ENCODE results near the gene CRIP1. TPM values are rescaled to one million over a fixed set of nuclear protein-coding genes. Genes with fewer than 3 reads are reported as not detected.

The CRIP1 gene, protein sequence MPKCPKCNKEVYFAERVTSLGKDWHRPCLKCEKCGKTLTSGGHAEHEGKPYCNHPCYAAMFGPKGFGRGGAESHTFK
- total RNA-seq (2014; rRNA removed; shearing (Covaris generic)) (0.80 and 7.7 TPM in 2 replicates), polyA plus RNA-seq (2016; fragmentation: Nextera tagmentation; extraction: Ambion mirVana) (8.4 and 13.2 TPM in 2 replicates)
- long read RNA-seq, partial matches to known transcripts = 0 of 4 reads
- long read RNA-seq, other reads (novel, unspliced or antisense) = 0 of 4 reads

GRCh38 chr14:105486163-105486973 is at the start of gene CRIP1:
TSS of gene CRIP1 (plus strand) at chr14:105486886. CDS start at chr14:105487260, 374 bp downstream.
- H3K27me3 Mint-ChIP-seq (ENCODE audit: insufficient read depth, low read depth, poor library complexity) = peaks cover 64% of the 10 kb centered on the region
- H3K4me3 ChIP-seq = peak within 1 kb of the TSS; percentile 61
- H3K27me3 ChIP-seq (ENCODE audit: insufficient read depth) = peaks cover 82% of the 10 kb centered on the region
- no peaks in the 10 kb centered on the region for H3K9me2 ChIP-seq (ENCODE audit: insufficient read depth)
- DNase-seq (ENCODE audit: low spot score) (no peak), ATAC-seq (no peak)
- H4K20me1 ChIP-seq (replicated peaks; ENCODE audit: insufficient read depth) = no peaks in the 10 kb centered on the region
- peaks cover 16% of the 10 kb centered on the region; the same call in 2 of the 3 replicates for H3K4me1 Mint-ChIP-seq
- TF ChIP-seq EZH2 (IDR thresholded peaks at IDR 0.05; ENCODE audit: low read depth, unreplicated experiment) (no peak), JUNB (IDR thresholded peaks at IDR 0.05; ENCODE audit: unreplicated experiment) (no peak), ZNF331 (CRISPR knock-in tag; IDR thresholded peaks at IDR 0.05; ENCODE audit: low read depth) (no peak), ETS1 (IDR thresholded peaks at IDR 0.05) (no peak), STAT1 (IDR thresholded peaks at IDR 0.05; ENCODE audit: unreplicated experiment) (no peak)
- TF ChIP-seq, protein P1, sequence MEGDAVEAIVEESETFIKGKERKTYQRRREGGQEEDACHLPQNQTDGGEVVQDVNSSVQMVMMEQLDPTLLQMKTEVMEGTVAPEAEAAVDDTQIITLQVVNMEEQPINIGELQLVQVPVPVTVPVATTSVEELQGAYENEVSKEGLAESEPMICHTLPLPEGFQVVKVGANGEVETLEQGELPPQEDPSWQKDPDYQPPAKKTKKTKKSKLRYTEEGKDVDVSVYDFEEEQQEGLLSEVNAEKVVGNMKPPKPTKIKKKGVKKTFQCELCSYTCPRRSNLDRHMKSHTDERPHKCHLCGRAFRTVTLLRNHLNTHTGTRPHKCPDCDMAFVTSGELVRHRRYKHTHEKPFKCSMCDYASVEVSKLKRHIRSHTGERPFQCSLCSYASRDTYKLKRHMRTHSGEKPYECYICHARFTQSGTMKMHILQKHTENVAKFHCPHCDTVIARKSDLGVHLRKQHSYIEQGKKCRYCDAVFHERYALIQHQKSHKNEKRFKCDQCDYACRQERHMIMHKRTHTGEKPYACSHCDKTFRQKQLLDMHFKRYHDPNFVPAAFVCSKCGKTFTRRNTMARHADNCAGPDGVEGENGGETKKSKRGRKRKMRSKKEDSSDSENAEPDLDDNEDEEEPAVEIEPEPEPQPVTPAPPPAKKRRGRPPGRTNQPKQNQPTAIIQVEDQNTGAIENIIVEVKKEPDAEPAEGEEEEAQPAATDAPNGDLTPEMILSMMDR (conservative IDR thresholded peaks at IDR 0.05; ENCODE audit: low read depth in 2 of 2) = no peak
- TF ChIP-seq, protein P2, sequence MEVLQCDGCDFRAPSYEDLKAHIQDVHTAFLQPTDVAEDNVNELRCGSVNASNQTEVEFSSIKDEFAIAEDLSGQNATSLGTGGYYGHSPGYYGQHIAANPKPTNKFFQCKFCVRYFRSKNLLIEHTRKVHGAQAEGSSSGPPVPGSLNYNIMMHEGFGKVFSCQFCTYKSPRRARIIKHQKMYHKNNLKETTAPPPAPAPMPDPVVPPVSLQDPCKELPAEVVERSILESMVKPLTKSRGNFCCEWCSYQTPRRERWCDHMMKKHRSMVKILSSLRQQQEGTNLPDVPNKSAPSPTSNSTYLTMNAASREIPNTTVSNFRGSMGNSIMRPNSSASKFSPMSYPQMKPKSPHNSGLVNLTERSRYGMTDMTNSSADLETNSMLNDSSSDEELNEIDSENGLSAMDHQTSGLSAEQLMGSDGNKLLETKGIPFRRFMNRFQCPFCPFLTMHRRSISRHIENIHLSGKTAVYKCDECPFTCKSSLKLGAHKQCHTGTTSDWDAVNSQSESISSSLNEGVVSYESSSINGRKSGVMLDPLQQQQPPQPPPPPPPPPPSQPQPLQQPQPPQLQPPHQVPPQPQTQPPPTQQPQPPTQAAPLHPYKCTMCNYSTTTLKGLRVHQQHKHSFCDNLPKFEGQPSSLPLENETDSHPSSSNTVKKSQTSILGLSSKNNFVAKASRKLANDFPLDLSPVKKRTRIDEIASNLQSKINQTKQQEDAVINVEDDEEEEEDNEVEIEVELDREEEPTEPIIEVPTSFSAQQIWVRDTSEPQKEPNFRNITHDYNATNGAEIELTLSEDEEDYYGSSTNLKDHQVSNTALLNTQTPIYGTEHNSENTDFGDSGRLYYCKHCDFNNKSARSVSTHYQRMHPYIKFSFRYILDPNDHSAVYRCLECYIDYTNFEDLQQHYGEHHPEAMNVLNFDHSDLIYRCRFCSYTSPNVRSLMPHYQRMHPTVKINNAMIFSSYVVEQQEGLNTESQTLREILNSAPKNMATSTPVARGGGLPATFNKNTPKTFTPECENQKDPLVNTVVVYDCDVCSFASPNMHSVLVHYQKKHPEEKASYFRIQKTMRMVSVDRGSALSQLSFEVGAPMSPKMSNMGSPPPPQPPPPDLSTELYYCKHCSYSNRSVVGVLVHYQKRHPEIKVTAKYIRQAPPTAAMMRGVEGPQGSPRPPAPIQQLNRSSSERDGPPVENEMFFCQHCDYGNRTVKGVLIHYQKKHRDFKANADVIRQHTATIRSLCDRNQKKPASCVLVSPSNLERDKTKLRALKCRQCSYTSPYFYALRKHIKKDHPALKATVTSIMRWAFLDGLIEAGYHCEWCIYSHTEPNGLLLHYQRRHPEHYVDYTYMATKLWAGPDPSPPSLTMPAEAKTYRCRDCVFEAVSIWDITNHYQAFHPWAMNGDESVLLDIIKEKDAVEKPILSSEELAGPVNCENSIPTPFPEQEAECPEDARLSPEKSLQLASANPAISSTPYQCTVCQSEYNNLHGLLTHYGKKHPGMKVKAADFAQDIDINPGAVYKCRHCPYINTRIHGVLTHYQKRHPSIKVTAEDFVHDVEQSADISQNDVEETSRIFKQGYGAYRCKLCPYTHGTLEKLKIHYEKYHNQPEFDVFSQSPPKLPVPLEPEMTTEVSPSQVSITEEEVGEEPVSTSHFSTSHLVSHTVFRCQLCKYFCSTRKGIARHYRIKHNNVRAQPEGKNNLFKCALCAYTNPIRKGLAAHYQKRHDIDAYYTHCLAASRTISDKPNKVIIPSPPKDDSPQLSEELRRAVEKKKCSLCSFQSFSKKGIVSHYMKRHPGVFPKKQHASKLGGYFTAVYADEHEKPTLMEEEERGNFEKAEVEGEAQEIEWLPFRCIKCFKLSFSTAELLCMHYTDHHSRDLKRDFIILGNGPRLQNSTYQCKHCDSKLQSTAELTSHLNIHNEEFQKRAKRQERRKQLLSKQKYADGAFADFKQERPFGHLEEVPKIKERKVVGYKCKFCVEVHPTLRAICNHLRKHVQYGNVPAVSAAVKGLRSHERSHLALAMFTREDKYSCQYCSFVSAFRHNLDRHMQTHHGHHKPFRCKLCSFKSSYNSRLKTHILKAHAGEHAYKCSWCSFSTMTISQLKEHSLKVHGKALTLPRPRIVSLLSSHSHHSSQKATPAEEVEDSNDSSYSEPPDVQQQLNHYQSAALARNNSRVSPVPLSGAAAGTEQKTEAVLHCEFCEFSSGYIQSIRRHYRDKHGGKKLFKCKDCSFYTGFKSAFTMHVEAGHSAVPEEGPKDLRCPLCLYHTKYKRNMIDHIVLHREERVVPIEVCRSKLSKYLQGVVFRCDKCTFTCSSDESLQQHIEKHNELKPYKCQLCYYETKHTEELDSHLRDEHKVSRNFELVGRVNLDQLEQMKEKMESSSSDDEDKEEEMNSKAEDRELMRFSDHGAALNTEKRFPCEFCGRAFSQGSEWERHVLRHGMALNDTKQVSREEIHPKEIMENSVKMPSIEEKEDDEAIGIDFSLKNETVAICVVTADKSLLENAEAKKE (CRISPR knock-in tag; IDR thresholded peaks at IDR 0.05) = no peak
- peak within 1 kb of the TSS; percentile 76 for H2AFZ ChIP-seq
- peak within 1 kb of the TSS; percentile 83 for H3K4me2 ChIP-seq
- peak within 1 kb of the TSS; percentile 61 for H3K4me3 Mint-ChIP-seq
- no peaks in the 10 kb centered on the region for H3K79me2 ChIP-seq (replicated peaks; ENCODE audit: insufficient read depth)
- peaks cover 3% of the 10 kb centered on the region; the same call in 1 of the 3 replicates for H3K9me3 Mint-ChIP-seq
- H3K27ac ChIP-seq (ENCODE audit: low read depth) = no peak within 1 kb of the TSS
- H3K4me1 ChIP-seq (ENCODE audit: insufficient read depth) = peaks cover 7% of the 10 kb centered on the region; the same call in 1 of the 2 replicates
- H3F3A ChIP-seq (replicated peaks; ENCODE audit: low read depth) = no peaks in the 10 kb centered on the region
- no peaks in the 10 kb centered on the region for H3K36me3 Mint-ChIP-seq (ENCODE audit: low read depth)
- H3K27ac Mint-ChIP-seq = no peak within 1 kb of the TSS
- H3K36me3 ChIP-seq (ENCODE audit: insufficient read depth) = no peaks in the 10 kb centered on the region

All from GM23338 (cell line).